Ascending aorta (tissue), 2 donors: ENCODE data around the gene GPR17. TPM values are rescaled to one million over a fixed set of nuclear protein-coding genes. Genes with fewer than 3 reads are reported as not detected.

Experiments
- DNase-seq, 2 donors: peaks; one replicate each; pipeline ENCODE4 v3.0.0-alpha.2; 2019; ENCODE audit warnings: low spot score in 2 of 2
- H3K27ac ChIP-seq, 2 donors: fragments of 200-600 bp; sonication (generic); one replicate each; pipeline ENCODE4 v1.5.1; 2016 to 2017; ENCODE audit warnings: mild to moderate bottlenecking in 1 of 2
- H3K27me3 ChIP-seq: fragments of 200-600 bp; sonication (generic); one replicate; pipeline ENCODE4 v1.5.1; 2017
- H3K36me3 ChIP-seq, 2 donors: fragments of 200-600 bp; sonication (generic); one replicate each; pipeline ENCODE4 v1.5.1; 2016
- H3K4me1 ChIP-seq, 2 donors: fragments of 200-600 bp; sonication (generic); one replicate each; pipeline ENCODE4 v1.5.1; 2016 to 2017; ENCODE audit warnings: mild to moderate bottlenecking in 1 of 2
- H3K4me3 ChIP-seq, 2 donors: fragments of 200-600 bp; sonication (generic); one replicate each; pipeline ENCODE4 v1.5.1; 2016 to 2017; ENCODE audit warnings: mild to moderate bottlenecking in 1 of 2
- H3K9me3 ChIP-seq, 2 donors: fragments of 200-600 bp; sonication (generic); one replicate each; pipeline ENCODE4 v1.5.1; 2016
- intact Hi-C: fragments of 100-400 bp; cut with DNase I; formaldehyde crosslinking; loops from one replicate; pipeline ENCODE4 v1.15.1; 2023
- total RNA-seq: library from RNA; depleted of rRNA; stranded (reverse); fragments of >200 nt; gene quantifications from one replicate; pipeline ENCODE4 v1.1.0, GENCODE V29; 2016
- TF ChIP-seq, protein P1 (sequence below), 3 experiments: fragments of 200-600 bp in 2 of 3; fragments of 450-650 bp in 1 of 3; sonication (generic) in 2 of 3; IDR thresholded peaks; one replicate each; pipeline ENCODE4 v1.5.1; 2016 to 2019; ENCODE audit warnings: antibody characterized with exemption in 3 of 3, mild to moderate bottlenecking in 1 of 3, moderate library complexity in 1 of 3

The GPR17 gene
- total RNA-seq, 1 donor from 2014 or later = not detected

DNA sequence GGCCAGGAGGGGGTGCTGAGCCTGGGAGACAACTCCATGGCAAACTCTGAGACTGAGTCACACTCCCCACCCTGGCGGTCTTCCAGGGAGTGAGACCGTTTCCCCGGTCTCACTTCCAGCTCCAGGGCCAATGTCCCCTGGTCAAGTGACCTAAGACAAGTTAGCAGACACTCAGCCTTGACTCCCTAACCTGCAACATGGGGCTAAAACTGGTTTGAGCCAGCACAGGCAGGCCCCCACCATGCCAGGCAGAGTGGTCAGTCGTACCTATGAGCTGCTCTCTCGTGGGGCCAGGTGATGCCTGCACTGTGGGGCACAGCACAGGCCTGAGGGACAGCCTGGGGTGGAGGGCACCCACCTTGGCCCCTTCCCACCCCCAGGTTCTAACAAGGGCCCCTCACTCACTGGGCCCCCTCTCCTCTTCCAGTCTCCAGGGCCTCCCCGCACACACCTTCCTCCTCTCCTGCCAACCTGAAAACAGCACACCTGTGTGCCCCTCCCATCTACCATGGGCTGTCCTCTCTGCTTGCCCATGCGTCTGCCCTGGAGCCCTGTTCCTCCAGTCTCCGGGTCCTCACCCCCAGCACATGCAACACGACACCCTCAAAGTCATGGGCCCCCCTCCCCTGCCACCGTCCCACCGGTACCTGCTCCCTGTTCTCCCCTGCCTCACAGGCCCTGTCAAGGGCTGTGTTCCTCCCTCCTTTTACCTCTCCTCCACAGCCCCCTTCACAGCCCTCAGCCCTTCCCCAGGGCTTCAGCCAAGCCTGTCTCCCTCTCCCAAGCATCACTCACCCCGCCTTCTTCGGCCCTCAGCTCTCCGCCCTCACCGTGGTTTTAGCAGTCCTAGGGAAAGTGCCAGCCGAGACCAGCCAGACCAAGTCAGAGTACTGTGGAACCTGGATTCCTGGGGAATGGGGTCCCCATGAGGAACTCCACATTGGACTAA is 1.6 kb downstream of the GPR17 start:
- peak; percentile 49 to 84 for DNase-seq
- H3K27ac ChIP-seq = peak overlapping the region; percentile 74 to 78
- H3K9me3 ChIP-seq = no peaks in the 10 kb centered on the region
- H3K36me3 ChIP-seq = peaks cover 8 to 25% of the 10 kb centered on the region in 2 donors
- H3K4me1 ChIP-seq = peaks cover 18 to 47% of the 10 kb centered on the region in 2 donors
- TF ChIP-seq, protein P1, sequence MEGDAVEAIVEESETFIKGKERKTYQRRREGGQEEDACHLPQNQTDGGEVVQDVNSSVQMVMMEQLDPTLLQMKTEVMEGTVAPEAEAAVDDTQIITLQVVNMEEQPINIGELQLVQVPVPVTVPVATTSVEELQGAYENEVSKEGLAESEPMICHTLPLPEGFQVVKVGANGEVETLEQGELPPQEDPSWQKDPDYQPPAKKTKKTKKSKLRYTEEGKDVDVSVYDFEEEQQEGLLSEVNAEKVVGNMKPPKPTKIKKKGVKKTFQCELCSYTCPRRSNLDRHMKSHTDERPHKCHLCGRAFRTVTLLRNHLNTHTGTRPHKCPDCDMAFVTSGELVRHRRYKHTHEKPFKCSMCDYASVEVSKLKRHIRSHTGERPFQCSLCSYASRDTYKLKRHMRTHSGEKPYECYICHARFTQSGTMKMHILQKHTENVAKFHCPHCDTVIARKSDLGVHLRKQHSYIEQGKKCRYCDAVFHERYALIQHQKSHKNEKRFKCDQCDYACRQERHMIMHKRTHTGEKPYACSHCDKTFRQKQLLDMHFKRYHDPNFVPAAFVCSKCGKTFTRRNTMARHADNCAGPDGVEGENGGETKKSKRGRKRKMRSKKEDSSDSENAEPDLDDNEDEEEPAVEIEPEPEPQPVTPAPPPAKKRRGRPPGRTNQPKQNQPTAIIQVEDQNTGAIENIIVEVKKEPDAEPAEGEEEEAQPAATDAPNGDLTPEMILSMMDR (IDR thresholded peaks at IDR 0.05) = no peak
- no peaks in the 10 kb centered on the region for H3K27me3 ChIP-seq
- intact Hi-C loops = loop anchor here (5.0 kb wide), 1 partner anchor 140 kb away; no protein-coding TSS in a partner anchor
- no peak overlapping the region for H3K4me3 ChIP-seq

DNA sequence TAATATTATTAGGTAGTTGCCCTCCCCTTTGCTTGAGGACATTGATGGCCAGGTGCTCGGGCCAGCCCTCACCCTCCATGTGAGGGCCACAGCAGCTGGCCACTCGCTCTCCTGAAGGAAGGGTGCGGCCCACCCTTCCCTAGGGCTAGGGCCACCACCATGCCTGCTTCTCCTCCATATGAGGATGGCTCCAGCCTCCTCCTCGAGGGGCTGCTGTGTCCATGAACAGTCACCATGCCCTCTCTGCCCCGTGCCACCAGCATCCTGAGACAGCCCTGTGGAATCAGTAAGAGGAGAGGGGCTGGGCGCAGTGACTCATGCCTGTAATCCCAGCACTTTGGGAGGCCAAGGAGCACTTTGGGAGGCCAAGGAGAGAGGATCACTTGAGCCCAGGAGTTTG is 2.4 kb downstream of the GPR17 start:
- Histone ChIP-seq H3K9me3 (no peaks in the 10 kb centered on the region), H3K27ac (peak overlapping the region; percentile 74 to 78), H3K4me3 (no peak overlapping the region), H3K27me3 (no peaks in the 10 kb centered on the region), H3K4me1 (peaks cover 18 to 51% of the 10 kb centered on the region in 2 donors), H3K36me3 (peaks cover 7 to 26% of the 10 kb centered on the region in 2 donors)
- TF ChIP-seq, protein P1 (IDR thresholded peaks at IDR 0.05) = no peak
- intact Hi-C loops = loop anchor here (5.0 kb wide), 1 partner anchor 141 kb away; no protein-coding TSS in a partner anchor
- DNase-seq = no peak

DNA sequence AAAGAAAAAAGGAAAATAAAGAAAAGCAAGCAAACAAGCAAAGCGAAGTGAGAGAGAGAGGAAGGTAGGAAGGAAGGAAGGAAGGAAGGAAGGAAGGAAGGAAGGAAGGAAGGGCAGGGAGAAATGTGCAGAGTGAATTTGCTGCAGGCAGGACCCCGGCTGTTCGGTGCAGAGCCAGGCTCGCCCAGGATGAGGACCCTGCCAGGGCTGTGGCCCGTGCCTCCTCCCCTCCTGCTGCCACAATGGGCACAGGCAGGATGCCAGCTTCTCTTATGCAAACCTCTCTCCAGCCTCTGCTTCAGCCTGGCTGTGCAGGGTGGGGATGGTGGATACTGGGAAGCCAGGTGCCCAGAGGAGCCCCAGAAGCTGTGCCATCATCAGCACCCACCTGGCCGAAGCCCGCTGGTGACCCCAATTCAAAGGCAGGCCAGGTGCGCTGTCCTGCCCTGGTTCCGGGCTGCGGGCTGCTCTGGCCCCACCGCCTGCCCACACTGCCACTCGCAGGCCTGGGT is 3.2 kb downstream of the GPR17 start:
- no peak for DNase-seq
- Histone ChIP-seq H3K27ac (peak overlapping the region; percentile 40 to 58), H3K27me3 (no peaks in the 10 kb centered on the region), H3K36me3 (peaks cover 15 to 29% of the 10 kb centered on the region in 2 donors), H3K4me1 (peaks cover 18 to 51% of the 10 kb centered on the region in 2 donors), H3K4me3 (no peak overlapping the region), H3K9me3 (no peaks in the 10 kb centered on the region)
- TF ChIP-seq, protein P1 (IDR thresholded peaks at IDR 0.05) = no peak
- intact Hi-C loops = loop anchor here (5.0 kb wide), 1 partner anchor 142 kb away; no protein-coding TSS in a partner anchor

DNA sequence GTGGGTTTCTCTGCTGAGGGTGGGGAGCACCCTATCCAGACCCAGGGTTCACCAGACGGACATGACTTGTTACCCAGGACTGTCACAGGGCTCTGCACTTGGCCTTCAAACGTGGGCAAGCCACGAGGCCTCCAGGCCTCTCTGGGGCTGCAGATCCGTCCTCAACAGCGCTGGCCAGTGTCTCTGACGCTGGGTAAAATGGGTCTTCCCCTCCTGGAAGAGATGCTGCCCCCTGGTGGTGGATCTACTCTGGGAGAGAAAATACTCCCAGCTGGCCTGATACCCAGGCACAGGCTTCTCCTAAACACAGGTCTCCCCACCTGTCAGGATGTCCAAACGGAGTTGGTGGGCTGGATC is 3.7 kb downstream of the GPR17 start:
- peaks cover 18 to 51% of the 10 kb centered on the region in 2 donors for H3K4me1 ChIP-seq
- intact Hi-C loops = loop anchor here (1.0 to 5.0 kb wide), 3 partner anchors 26 to 142 kb away; partner anchors contain the start of gene LIMS2
- peak overlapping the region in 1 of 2 donors; percentile 5 for H3K4me3 ChIP-seq
- H3K9me3 ChIP-seq = no peaks in the 10 kb centered on the region
- peak overlapping the region; percentile 40 to 58 for H3K27ac ChIP-seq
- H3K36me3 ChIP-seq = peaks cover 20 to 29% of the 10 kb centered on the region in 2 donors
- TF ChIP-seq, protein P1 (IDR thresholded peaks at IDR 0.05) = peak; percentile 68 to 80 (median 80)
- H3K27me3 ChIP-seq = no peaks in the 10 kb centered on the region
- peak in 1 of 2 donors; percentile 91 for DNase-seq

DNA sequence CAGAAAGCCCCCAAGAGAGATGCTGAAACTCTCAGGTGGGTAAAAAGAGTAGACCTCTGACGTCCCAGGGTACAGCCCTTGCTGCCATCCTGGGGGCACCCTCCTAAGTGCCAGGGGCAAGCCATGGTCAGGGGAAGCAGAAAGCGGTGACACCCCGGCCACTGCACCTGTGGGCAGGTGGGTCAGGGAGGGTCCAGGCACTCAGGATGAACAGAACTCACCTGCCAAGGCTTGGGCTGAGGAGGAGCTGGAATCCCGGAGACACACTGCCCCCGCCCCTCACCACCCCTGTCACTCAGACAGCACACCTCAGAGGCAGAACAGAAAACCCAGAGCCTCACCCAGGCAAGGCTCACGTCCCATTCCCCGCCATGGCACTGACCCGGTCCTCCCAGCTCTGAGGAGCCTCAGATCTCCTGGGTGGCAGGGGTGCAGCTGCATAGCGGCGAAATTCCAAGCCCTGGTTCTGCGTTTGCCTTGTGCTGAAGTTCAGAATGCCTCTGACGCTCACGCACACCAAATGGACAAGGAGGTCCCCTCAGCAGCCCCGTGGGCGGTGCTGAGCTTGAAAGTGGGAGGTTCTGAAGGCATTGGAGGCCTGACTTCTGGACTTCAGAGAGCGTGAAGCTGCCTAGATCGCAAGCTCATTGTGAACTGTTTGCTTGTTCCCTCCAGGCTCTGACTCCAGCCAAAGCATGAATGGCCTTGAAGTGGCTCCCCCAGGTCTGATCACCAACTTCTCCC is 4.3 kb downstream of the GPR17 start:
- Histone ChIP-seq H3K4me1 (peaks cover 18 to 51% of the 10 kb centered on the region in 2 donors), H3K27me3 (no peaks in the 10 kb centered on the region), H3K36me3 (peaks cover 25 to 33% of the 10 kb centered on the region in 2 donors), H3K4me3 (peak overlapping the region in 1 of 2 donors; percentile 5), H3K27ac (peak overlapping the region; percentile 40 to 58), H3K9me3 (no peaks in the 10 kb centered on the region)
- intact Hi-C loops = loop anchor here (1.0 to 5.0 kb wide), 2 partner anchors 25 to 83 kb away; partner anchors contain the start of gene LIMS2
- no peak for DNase-seq
- TF ChIP-seq, protein P1 (IDR thresholded peaks at IDR 0.05) = no peak
